SK-N-SH (cell line): ENCODE measurements around the gene CEP85. TPM values are rescaled to one million over a fixed set of nuclear protein-coding genes. Genes with fewer than 3 reads are reported as not detected.

Experiments
- CTCF ChIA-PET: fragments of 300-600, 350-600 bp; formaldehyde crosslinking; extraction: SDS; loops from one replicate; lab custom pipeline; 2021; lab: Yijun Ruan, JAX
- POLR2A ChIA-PET: fragments of 350-600 bp; sonication (Branson Sonifier 250); formaldehyde crosslinking; extraction: SDS; loops from one replicate; lab custom pipeline; 2020; ENCODE audit warnings: antibody characterized with exemption, inconsistent platforms; lab: Yijun Ruan, JAX
- DNase-seq: peaks from one replicate; pipeline ENCODE4 v3.0.0; 2012
- H2AFZ ChIP-seq: fragments of 200-600 bp; sonication (generic); 2 replicates; pipeline ENCODE4 v1.8.1; 2016; ENCODE audit warnings: antibody characterized with exemption, mild to moderate bottlenecking, low read depth
- H3F3A ChIP-seq: fragments of 200-600 bp; sonication (generic); replicated peaks from 2 replicates; pipeline ENCODE3; 2016; ENCODE audit warnings: antibody characterized with exemption, mild to moderate bottlenecking; ENCODE audit not compliant: insufficient read depth
- H3K27ac ChIP-seq, 2 experiments: fragments of 200-500 bp in 1 of 2; fragments of 200-600 bp in 1 of 2; sonication (Bioruptor generic) in 1 of 2; sonication (generic), shearing (Covaris generic) in 1 of 2; 2 replicates each; pipeline versions ENCODE4 v1.5.1 to v1.6.1; 2014 to 2016; ENCODE audit warnings: low read depth in 2 of 2, inconsistent platforms in 1 of 2, low read length in 1 of 2, mild to moderate bottlenecking in 1 of 2, mixed read lengths in 1 of 2
- H3K27me3 ChIP-seq: fragments of 200-600 bp; sonication (generic), shearing (Covaris generic); 2 replicates; pipeline ENCODE4 v1.6.1; 2016; ENCODE audit warnings: mixed run types; ENCODE audit not compliant: insufficient read depth
- H3K36me3 ChIP-seq, 2 experiments: fragments of 200-500 bp in 1 of 2; fragments of 200-600 bp in 1 of 2; sonication (Bioruptor generic) in 1 of 2; sonication (generic) in 1 of 2; replicated peaks in 1 of 2; 2 replicates each; pipeline versions ENCODE3 to v1.5.1; 2014 to 2016; ENCODE audit warnings: low read length in 1 of 2, mild to moderate bottlenecking in 1 of 2; ENCODE audit not compliant: insufficient read depth in 2 of 2, control insufficient read depth in 1 of 2
- H3K4me1 ChIP-seq, 2 experiments: fragments of 200-500 bp in 1 of 2; fragments of 200-600 bp in 1 of 2; sonication (Bioruptor generic) in 1 of 2; sonication (generic), shearing (Covaris generic) in 1 of 2; 2 replicates each; pipeline versions ENCODE4 v1.5.1 to v1.6.1; 2014 to 2016; ENCODE audit warnings: low read depth in 1 of 2, low read length in 1 of 2, mixed run types in 1 of 2; ENCODE audit not compliant: insufficient read depth in 2 of 2, control insufficient read depth in 1 of 2
- H3K4me2 ChIP-seq: fragments of 200-600 bp; sonication (generic), shearing (Covaris generic); 2 replicates; pipeline ENCODE4 v1.6.1; 2017; ENCODE audit warnings: mixed run types
- H3K4me3 ChIP-seq, 2 experiments: fragments of 200-500 bp in 1 of 2; fragments of 200-600 bp in 1 of 2; sonication (Bioruptor generic) in 1 of 2; sonication (generic), shearing (Covaris generic) in 1 of 2; 2 replicates each; pipeline versions ENCODE4 v1.5.1 to v1.8.1; 2014 to 2016; ENCODE audit warnings: low read depth in 2 of 2, inconsistent platforms in 1 of 2, low read length in 1 of 2, mild to moderate bottlenecking in 1 of 2, mixed read lengths in 1 of 2, moderate library complexity in 1 of 2
- H3K79me2 ChIP-seq: fragments of 200-600 bp; sonication (generic); 2 replicates; pipeline ENCODE4 v1.8.1; 2017; ENCODE audit warnings: mild to moderate bottlenecking; ENCODE audit not compliant: insufficient read depth
- H3K9ac ChIP-seq: fragments of 200-600 bp; sonication (generic); 2 replicates; pipeline ENCODE4 v1.6.1; 2017; ENCODE audit warnings: mixed run types
- H3K9me2 ChIP-seq: fragments of 200-600 bp; sonication (generic); 2 replicates; pipeline ENCODE4 v1.6.1; 2017; ENCODE audit warnings: mixed run types
- H3K9me3 ChIP-seq: fragments of 200-600 bp; sonication (generic); 2 replicates; pipeline ENCODE4 v1.6.1; 2017; ENCODE audit warnings: mixed run types, mild to moderate bottlenecking, moderate library complexity
- H4K20me1 ChIP-seq: fragments of 200-600 bp; sonication (generic); 2 replicates; pipeline ENCODE4 v1.6.1; 2017; ENCODE audit warnings: mild to moderate bottlenecking, mixed run types; ENCODE audit not compliant: insufficient read depth
- FOXJ3 ChIP-seq: sonication (generic); formaldehyde crosslinking; IDR thresholded peaks from 2 replicates; pipeline ENCODE4 v1.5.1; 2020; ENCODE audit warnings: mild to moderate bottlenecking, missing genetic modification reagents
- GABPA ChIP-seq: IDR thresholded peaks from 2 replicates; pipeline ENCODE4 v1.4.0; 2012; ENCODE audit warnings: low read depth, mild to moderate bottlenecking
- JUND ChIP-seq: IDR thresholded peaks from 2 replicates; pipeline ENCODE4 v1.4.0; 2012
- RCOR1 ChIP-seq: fragments of 150-350 bp; IDR thresholded peaks from 2 replicates; pipeline ENCODE4 v1.6.1; 2017; ENCODE audit warnings: antibody characterized with exemption, low read length
- SIN3A ChIP-seq: IDR thresholded peaks from 2 replicates; pipeline ENCODE4 v1.6.1; 2012; ENCODE audit warnings: low read depth, mild to moderate bottlenecking, low read length, moderate library complexity, borderline replicate concordance
- TCF12 ChIP-seq: IDR thresholded peaks from 2 replicates; pipeline ENCODE4 v1.4.0; 2012
- TEAD4 ChIP-seq: IDR thresholded peaks from 2 replicates; pipeline ENCODE4 v1.4.0; 2012; ENCODE audit warnings: mild to moderate bottlenecking, borderline replicate concordance; ENCODE audit not compliant: insufficient read depth
- WGBS: methylation state at CpG from one replicate; pipeline ENCODE4 v1.1.6; 2017; ENCODE audit warnings: low lambda C conversion rate; 5-methylcytosine and 5-hydroxymethylcytosine counted together
- polyA plus RNA-seq, 3 experiments: library from polyadenylated mRNA; depleted of rRNA; stranded (reverse); fragments of >200 nt; gene quantifications; 2 replicates each; pipeline ENCODE4 v1.2.3, GENCODE V29; 2012
- TF ChIP-seq, protein P1 (sequence below): IDR thresholded peaks from 2 replicates; pipeline ENCODE4 v1.6.1; 2012; ENCODE audit warnings: mild to moderate bottlenecking, low read depth, low read length, moderate library complexity
- TF ChIP-seq, protein P2 (sequence below): IDR thresholded peaks from 2 replicates; pipeline ENCODE4 v1.4.0; 2012; ENCODE audit warnings: low read depth, borderline replicate concordance

The CEP85 gene
- polyA plus RNA-seq, 1 of the 3 experiments (the other 2 are of a cell fraction): 12.1 TPM

DNA sequence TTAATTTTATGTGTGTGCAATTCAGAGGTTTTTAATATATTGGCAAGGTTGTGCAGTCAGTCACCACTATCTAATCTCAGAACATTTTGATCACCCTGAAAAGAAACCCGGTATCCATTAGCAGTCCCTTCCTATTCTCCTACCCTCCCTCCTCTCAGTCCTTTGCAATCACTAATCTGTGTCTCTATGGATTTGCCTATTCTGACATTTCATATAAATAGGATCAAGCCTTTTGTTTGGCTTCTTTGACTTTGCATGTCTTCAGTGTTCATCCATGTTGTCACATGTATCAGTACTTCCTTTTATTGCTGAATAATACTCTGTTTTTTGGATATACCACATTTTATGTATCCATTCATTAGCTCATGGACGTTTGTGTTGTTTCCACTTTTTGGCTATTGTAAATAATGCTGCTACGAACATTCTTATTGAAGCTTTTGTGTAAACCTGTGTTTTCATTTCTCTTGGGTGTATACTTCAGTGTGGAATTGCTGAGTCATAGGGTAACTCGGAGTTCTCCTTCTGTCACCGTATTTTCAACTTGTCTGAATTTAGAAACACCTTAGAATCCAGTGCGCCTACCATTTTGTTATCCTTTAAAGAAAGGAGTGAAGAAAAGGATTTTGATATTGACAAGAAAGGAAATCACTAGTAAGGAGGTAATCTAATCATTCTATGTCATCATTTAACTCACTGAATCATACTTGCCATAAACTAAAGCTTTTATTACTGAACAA is 3.4 kb downstream of the CEP85 start:
- H3K79me2 ChIP-seq: peaks cover 74% of the 10 kb centered on the region
- H3K4me1 ChIP-seq: peaks cover 6 to 21% of the 10 kb centered on the region in 2 experiments; a peak in 2 of 4 replicates
- CTCF ChIA-PET: interaction anchor here (0.9 to 2.2 kb wide), 3 partner anchors 23 to 84 kb away, joined by 3 to 10 read pairs (median 5); partner anchors contain the start of gene ZNF593
- peak overlapping the region; percentile 26; the same call in 1 of the 2 replicates for H2AFZ ChIP-seq
- DNase-seq: no peak
- H3K4me3 ChIP-seq: no peak overlapping the region
- no peak for TF ChIP-seq JUND
- TF ChIP-seq, protein P1, sequence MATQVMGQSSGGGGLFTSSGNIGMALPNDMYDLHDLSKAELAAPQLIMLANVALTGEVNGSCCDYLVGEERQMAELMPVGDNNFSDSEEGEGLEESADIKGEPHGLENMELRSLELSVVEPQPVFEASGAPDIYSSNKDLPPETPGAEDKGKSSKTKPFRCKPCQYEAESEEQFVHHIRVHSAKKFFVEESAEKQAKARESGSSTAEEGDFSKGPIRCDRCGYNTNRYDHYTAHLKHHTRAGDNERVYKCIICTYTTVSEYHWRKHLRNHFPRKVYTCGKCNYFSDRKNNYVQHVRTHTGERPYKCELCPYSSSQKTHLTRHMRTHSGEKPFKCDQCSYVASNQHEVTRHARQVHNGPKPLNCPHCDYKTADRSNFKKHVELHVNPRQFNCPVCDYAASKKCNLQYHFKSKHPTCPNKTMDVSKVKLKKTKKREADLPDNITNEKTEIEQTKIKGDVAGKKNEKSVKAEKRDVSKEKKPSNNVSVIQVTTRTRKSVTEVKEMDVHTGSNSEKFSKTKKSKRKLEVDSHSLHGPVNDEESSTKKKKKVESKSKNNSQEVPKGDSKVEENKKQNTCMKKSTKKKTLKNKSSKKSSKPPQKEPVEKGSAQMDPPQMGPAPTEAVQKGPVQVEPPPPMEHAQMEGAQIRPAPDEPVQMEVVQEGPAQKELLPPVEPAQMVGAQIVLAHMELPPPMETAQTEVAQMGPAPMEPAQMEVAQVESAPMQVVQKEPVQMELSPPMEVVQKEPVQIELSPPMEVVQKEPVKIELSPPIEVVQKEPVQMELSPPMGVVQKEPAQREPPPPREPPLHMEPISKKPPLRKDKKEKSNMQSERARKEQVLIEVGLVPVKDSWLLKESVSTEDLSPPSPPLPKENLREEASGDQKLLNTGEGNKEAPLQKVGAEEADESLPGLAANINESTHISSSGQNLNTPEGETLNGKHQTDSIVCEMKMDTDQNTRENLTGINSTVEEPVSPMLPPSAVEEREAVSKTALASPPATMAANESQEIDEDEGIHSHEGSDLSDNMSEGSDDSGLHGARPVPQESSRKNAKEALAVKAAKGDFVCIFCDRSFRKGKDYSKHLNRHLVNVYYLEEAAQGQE: no peak
- H3K9me2 ChIP-seq: no peaks in the 10 kb centered on the region
- no peaks in the 10 kb centered on the region for H4K20me1 ChIP-seq
- no peak overlapping the region for H3K4me2 ChIP-seq
- peak overlapping the region in 1 of 2 experiments; percentile 0; a peak in 1 of 4 replicates for H3K27ac ChIP-seq
- H3F3A ChIP-seq: peaks cover 14% of the 10 kb centered on the region
- H3K9ac ChIP-seq: no peak overlapping the region
- no peaks in the 10 kb centered on the region for H3K27me3 ChIP-seq
- POLR2A ChIA-PET: no interaction called here
- no peaks in the 10 kb centered on the region for H3K36me3 ChIP-seq
- WGBS: 77% methylated on average over 6 of the region's 6 CpGs
- H3K9me3 ChIP-seq: no peaks in the 10 kb centered on the region

DNA sequence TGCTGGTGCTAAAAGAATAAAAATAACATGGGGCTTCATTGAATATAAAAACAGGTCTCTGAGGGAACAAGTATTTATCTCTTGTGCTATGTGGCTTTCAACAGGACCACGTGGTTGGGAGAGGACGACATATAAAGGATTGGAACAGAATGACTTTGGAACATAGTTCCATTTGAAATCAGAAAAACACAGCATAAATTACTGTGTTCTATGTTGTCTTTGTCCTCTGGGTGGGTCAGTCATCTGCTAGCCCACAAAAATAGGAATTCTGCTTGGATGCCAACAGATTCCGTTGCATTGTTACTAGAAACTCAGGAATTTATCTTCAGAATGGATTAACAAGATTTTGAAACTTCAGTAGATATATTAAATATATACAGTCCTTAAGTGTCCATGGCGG is 5.9 kb downstream of the CEP85 start:
- Histone ChIP-seq H3F3A (peaks cover 12% of the 10 kb centered on the region), H3K4me2 (peak overlapping the region; percentile 4; the same call in 1 of the 2 replicates), H3K4me1 (peaks cover 1 to 21% of the 10 kb centered on the region in 2 experiments; a peak in 2 of 4 replicates), H4K20me1 (no peaks in the 10 kb centered on the region), H3K36me3 (peaks cover 0 to 6% of the 10 kb centered on the region in 2 experiments), H3K27ac (peak overlapping the region in 1 of 2 experiments; percentile 20; a peak in 1 of 4 replicates), H3K9me2 (no peaks in the 10 kb centered on the region), H3K9ac (no peak overlapping the region), H3K27me3 (no peaks in the 10 kb centered on the region), H3K79me2 (peaks cover 81% of the 10 kb centered on the region), H3K9me3 (no peaks in the 10 kb centered on the region), H2AFZ (no peak overlapping the region), H3K4me3 (no peak overlapping the region)
- POLR2A ChIA-PET: no interaction called here
- TF ChIP-seq TEAD4 (no peak), TCF12 (no peak), SIN3A (no peak), FOXJ3 (CRISPR knock-in tag) (no peak), GABPA (no peak), RCOR1 (no peak)
- TF ChIP-seq, protein P2, sequence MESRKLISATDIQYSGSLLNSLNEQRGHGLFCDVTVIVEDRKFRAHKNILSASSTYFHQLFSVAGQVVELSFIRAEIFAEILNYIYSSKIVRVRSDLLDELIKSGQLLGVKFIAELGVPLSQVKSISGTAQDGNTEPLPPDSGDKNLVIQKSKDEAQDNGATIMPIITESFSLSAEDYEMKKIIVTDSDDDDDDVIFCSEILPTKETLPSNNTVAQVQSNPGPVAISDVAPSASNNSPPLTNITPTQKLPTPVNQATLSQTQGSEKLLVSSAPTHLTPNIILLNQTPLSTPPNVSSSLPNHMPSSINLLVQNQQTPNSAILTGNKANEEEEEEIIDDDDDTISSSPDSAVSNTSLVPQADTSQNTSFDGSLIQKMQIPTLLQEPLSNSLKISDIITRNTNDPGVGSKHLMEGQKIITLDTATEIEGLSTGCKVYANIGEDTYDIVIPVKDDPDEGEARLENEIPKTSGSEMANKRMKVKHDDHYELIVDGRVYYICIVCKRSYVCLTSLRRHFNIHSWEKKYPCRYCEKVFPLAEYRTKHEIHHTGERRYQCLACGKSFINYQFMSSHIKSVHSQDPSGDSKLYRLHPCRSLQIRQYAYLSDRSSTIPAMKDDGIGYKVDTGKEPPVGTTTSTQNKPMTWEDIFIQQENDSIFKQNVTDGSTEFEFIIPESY: no peak
- WGBS: 81% methylated on average over 4 of the region's 4 CpGs
- CTCF ChIA-PET: no interaction called here
- no peak for DNase-seq
